ENCODE data around the gene MAP3K9. TPM values are rescaled to one million over a fixed set of nuclear protein-coding genes. Genes with fewer than 3 reads are reported as not detected.

The MAP3K9 gene
- total and polyA plus RNA-seq, 2 of the 8 experiments (the other 6 are each of a cell fraction or from before 2014, with no cell fraction given) = 9.8 to 24.7 TPM

- TF ChIP-seq CHD7 (IDR thresholded peaks at IDR 0.05; ENCODE audit: insufficient replicate concordance, low read length) = no peak
- TF ChIP-seq CHD2 (IDR thresholded peaks at IDR 0.05; ENCODE audit: low read length) = no peak
- no peak for TF ChIP-seq EGR1 (IDR thresholded peaks at IDR 0.05; ENCODE audit: borderline replicate concordance, low read depth, low read length)
- TF ChIP-seq CHD1 (IDR thresholded peaks at IDR 0.05; ENCODE audit: low read depth, low read length) = no peak
- no peak for TF ChIP-seq HDAC6 (IDR thresholded peaks at IDR 0.05; ENCODE audit: low read depth, low read length)
- no peak for TF ChIP-seq RBBP5 (IDR thresholded peaks at IDR 0.05; ENCODE audit: borderline replicate concordance, low read depth, low read length)
- no peak for TF ChIP-seq YY1 (IDR thresholded peaks at IDR 0.05; ENCODE audit: low read depth, low read length)
- no peak for TF ChIP-seq RNF2 (IDR thresholded peaks at IDR 0.05; ENCODE audit: borderline replicate concordance, low read depth, low read length, missing control alignments, poor library complexity, severe bottlenecking)
- no peak for TF ChIP-seq POLR2AphosphoS5 (IDR thresholded peaks at IDR 0.05; ENCODE audit: low read depth, low read length)
- TF ChIP-seq PHF8 (conservative IDR thresholded peaks at IDR 0.05; ENCODE audit: low read depth, low read length) = no peak
- no peak for TF ChIP-seq SP1 (IDR thresholded peaks at IDR 0.05; ENCODE audit: low read depth, low read length)
These were observed 20.4 kb downstream of the MAP3K9 start (continued) for GRCh38 chr14:70788898-70789297.

Data from H1 (cell line).